AG04449 (cell line): Measurements from ENCODE around the gene ZDHHC22.

Experiments
- CTCF ChIA-PET: fragments of 350-600 bp; formaldehyde crosslinking; extraction: SDS; loops from one replicate; lab custom pipeline; 2021; ENCODE audit warnings: antibody characterized with exemption; lab: Yijun Ruan, JAX
- POLR2A ChIA-PET: fragments of 400-600, 350-600 bp; formaldehyde crosslinking; extraction: SDS; loops from one replicate; lab custom pipeline; 2020; ENCODE audit warnings: antibody characterized with exemption, inconsistent platforms; lab: Yijun Ruan, JAX
- DNase-seq: peaks from one replicate; pipeline ENCODE4 v3.0.0-alpha.2; 2010; ENCODE audit warnings: low read depth, low spot score
- H3K4me3 ChIP-seq: 2 replicates; pipeline ENCODE4 v1.5.1; 2011; ENCODE audit warnings: low read depth, mild to moderate bottlenecking, control low read depth, low read length
- TF ChIP-seq, protein P1 (sequence below): IDR thresholded peaks from one replicate; pipeline ENCODE4 v1.5.1; 2011; ENCODE audit warnings: mild to moderate bottlenecking, moderate library complexity, low read length, control low read depth, inconsistent platforms; ENCODE audit not compliant: insufficient read depth; ENCODE audit errors: missing control alignments

The ZDHHC22 gene

DNA sequence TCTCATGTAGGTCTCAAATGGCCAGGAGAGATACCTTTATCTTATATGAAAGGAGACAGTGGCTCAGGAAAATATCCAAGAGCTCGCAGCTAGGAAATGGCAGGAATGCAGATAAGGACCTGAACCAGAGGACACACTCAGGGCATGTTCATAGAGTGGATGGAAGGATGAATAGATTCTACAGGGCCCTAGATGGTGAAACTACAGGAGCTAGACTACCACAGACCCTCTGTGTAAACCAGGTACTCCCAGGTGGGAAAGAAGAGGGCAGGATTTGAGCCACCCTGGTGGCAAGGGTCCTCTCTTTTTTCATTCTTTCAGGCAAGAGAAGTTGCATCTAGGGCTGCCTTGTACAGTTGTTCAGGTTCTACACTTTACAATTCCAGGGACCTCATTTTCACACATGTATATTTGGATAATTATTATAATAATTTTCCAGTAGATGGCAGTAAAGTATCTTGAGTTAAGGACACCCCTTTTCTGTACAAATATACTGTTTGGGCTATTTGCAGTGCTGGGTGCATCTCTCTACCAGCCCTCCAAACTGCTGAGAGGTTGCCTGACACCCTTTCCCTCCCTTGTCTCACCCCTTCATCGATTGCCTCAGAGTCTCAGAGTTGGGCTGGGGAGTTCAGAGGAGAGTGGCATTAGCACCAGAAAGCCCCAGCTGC lies 10.5 kb upstream of the ZDHHC22 start:
- ChIA-PET POLR2A (no interaction called here), CTCF (interaction anchor here (0.9 to 7.6 kb wide), 22 partner anchors 9 to 400 kb away, joined by 3 to 179 read pairs (median 4); partner anchors contain the start of gene ZDHHC22)
- no peak for DNase-seq
- TF ChIP-seq, protein P1, sequence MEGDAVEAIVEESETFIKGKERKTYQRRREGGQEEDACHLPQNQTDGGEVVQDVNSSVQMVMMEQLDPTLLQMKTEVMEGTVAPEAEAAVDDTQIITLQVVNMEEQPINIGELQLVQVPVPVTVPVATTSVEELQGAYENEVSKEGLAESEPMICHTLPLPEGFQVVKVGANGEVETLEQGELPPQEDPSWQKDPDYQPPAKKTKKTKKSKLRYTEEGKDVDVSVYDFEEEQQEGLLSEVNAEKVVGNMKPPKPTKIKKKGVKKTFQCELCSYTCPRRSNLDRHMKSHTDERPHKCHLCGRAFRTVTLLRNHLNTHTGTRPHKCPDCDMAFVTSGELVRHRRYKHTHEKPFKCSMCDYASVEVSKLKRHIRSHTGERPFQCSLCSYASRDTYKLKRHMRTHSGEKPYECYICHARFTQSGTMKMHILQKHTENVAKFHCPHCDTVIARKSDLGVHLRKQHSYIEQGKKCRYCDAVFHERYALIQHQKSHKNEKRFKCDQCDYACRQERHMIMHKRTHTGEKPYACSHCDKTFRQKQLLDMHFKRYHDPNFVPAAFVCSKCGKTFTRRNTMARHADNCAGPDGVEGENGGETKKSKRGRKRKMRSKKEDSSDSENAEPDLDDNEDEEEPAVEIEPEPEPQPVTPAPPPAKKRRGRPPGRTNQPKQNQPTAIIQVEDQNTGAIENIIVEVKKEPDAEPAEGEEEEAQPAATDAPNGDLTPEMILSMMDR, result no peak
- no peak overlapping the region for H3K4me3 ChIP-seq

DNA sequence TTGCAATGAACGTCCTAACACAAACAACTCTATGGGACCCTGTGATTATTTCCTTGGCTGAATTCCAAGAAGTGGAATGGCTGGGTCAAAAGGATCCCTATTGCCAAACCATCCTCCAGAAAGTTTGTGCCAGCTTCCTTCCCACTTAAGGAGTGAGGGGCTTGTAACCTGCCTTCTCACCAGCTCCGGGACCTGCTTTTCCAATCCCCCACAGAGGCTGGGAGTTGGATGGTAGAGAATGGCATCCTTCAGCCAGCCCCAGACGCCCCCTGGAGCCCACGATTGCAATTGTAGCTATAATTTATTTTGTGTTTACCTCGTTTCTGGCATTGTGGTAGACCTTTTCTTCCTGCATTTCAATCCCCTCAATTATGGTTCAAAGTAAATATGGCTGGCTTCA lies 9.7 kb upstream of the ZDHHC22 start:
- POLR2A ChIA-PET, result no interaction called here
- no peak for DNase-seq

DNA sequence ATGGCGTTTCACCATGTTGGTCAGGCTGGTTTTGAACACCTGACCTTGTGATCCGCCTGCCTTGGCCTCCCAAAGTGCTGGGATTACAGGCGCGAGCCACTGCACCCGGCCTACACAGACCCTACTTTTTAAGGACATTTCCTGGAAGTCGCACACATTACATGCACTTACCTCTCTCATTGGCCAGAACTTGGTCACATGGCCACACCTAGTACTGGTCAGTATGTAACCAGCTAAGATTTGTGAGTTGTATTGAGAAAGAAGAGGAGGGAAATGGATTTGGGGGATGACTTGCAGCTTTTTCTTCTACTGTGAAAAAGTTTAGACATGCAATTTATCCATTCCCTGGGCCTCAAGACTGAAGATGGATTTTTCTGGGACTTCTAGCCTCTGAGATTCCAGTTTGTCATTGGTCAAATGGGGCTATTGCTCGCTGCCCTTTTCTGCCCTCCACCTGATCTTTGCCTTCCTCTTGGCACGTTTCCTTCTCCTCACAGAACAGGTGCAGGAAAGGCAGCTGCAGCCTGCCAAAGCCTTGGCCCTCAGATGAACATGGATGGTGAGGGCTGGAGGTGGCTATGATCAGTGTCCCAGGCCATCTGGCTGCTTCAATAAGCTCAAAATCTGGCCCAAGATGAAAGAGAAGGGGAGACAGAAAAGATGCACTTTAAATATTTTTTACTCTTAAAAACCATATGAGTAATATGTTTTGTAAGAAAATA lies 7.1 kb upstream of the ZDHHC22 start:
- DNase-seq, result no peak
- TF ChIP-seq, protein P1, result no peak
- ChIA-PET CTCF (interaction anchor here (0.7 to 7.6 kb wide), 13 partner anchors 6 to 1321 kb away, joined by 3 to 179 read pairs (median 4); partner anchors contain the start of gene ZDHHC22), POLR2A (no interaction called here)
- no peak overlapping the region for H3K4me3 ChIP-seq

More for the DNA sequence above, 9.7 kb upstream of the ZDHHC22 start:
- TF ChIP-seq, protein P1, result peak; percentile 48
- CTCF ChIA-PET, result interaction anchor here (0.8 to 7.6 kb wide), 17 partner anchors 8 to 289 kb away, joined by 3 to 179 read pairs (median 4); partner anchors contain the start of gene ZDHHC22
- H3K4me3 ChIP-seq, result no peak overlapping the region

DNA sequence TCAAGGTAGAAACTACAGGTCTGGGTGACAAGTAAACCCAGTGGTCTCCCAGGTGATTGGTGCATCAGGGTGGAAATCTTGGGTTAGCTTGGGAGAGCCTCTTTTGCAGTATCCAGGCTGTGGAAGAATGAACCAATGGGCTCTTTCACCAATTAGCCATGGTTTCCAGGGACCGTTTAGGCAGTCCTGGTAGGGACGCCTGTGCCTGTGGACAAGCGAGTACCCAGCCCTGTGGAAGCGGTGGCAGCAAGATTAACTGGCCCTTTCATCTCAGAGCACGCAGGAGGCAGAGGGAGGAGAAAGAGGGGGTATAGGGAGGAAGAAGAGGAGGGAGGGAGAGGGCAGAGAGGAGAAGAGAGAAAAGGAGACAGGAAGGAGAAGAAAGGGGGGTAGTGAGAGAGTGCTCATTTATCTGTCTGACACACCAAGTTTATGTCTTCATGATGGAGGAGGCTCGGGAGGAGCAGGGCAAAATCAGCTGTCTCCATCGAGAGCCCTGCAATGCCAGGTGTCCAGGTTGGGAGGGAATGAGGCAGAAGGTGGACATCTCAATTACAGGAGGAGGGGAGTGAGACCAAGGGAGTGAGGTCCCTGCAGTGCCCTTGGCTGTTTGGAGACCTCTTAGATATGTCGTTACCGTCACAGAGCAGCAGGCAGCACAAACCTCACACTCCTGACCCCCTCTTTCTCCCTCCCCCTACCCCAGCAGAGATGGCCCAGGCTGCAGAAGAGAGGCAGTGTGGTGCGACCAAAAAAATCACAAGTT lies 4.6 kb upstream of the ZDHHC22 start:
- no peak overlapping the region for H3K4me3 ChIP-seq
- TF ChIP-seq, protein P1, result no peak
- ChIA-PET POLR2A (no interaction called here), CTCF (interaction anchor here (1.0 kb wide), 1 partner anchor 21 kb away, joined by 3 read pairs; no protein-coding TSS in a partner anchor)
- DNase-seq, result no peak

DNA sequence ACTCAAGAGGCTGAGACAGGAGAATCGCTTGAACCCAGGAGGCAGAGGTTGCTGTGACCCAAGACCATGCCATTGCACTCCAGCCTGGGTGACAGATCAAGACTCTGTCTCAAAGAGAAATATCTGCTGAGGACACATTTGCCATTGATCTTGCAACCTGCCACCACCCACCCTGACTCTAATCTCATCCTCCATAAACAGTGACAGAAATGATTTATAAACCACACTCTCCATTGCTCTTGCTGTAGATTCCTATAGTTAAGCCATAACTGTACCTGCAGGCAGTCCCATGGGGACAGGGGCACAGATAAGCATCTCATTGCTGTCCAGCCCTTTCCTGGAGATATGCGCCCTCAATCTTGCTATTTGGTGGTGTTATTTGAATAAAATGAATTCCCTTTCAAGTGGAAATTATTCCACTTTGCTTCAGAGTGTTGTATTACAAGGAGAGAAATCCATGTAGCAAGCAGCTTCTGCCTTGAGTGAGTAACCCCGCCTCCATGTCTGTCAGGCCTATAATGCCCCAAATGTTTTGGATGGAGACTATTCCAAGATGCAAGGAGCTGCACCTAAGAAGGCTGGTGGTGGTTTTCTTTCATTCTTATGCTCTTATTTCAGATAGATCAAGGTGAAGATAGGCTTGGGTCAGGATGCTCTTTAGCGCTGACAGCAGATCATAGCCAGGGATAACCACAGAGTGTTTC lies 3.0 kb upstream of the ZDHHC22 start:
- POLR2A ChIA-PET, result no interaction called here
- no peak overlapping the region for H3K4me3 ChIP-seq
- CTCF ChIA-PET, result interaction anchor here (1.1 to 3.5 kb wide), 6 partner anchors 7 to 269 kb away, joined by 3 to 28 read pairs (median 8); no protein-coding TSS in a partner anchor
- TF ChIP-seq, protein P1, result no peak
- no peak for DNase-seq
